ENCODE data around the gene WSCD2.

DNA sequence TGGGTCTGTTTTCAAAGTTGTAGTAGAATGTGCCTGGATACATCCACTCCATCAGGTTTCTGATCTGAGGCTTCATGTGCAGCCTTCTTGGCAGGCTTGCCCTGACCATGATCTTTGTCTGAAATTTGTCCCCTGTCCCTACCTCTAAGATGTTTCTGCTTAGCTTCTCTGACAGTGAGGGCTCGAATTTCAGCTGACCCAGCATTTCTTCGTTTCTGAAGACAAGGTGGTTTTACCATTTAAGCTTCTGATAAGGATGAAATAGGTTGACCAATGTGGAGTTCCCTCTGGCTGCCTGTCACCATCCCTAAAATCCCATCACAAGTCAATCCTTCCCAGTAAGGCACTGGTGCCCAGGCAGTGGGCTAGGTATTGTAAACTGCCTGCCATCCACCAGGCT is 153.1 kb downstream of the WSCD2 start:
- TF ChIP-seq, protein P1, sequence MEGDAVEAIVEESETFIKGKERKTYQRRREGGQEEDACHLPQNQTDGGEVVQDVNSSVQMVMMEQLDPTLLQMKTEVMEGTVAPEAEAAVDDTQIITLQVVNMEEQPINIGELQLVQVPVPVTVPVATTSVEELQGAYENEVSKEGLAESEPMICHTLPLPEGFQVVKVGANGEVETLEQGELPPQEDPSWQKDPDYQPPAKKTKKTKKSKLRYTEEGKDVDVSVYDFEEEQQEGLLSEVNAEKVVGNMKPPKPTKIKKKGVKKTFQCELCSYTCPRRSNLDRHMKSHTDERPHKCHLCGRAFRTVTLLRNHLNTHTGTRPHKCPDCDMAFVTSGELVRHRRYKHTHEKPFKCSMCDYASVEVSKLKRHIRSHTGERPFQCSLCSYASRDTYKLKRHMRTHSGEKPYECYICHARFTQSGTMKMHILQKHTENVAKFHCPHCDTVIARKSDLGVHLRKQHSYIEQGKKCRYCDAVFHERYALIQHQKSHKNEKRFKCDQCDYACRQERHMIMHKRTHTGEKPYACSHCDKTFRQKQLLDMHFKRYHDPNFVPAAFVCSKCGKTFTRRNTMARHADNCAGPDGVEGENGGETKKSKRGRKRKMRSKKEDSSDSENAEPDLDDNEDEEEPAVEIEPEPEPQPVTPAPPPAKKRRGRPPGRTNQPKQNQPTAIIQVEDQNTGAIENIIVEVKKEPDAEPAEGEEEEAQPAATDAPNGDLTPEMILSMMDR (IDR thresholded peaks at IDR 0.05), result no peak
- TF ChIP-seq POLR2A (IDR thresholded peaks at IDR 0.05), result no peak

Measured in Peyer's patch (tissue), 4 donors.